ENCODE results near the gene SMYD3.
"Not testable (repeated sequence)": the region's sequence is repeated elsewhere in the genome, so short reads cannot be mapped to it uniquely, and the experiment has no call there.

The SMYD3 gene

DNA sequence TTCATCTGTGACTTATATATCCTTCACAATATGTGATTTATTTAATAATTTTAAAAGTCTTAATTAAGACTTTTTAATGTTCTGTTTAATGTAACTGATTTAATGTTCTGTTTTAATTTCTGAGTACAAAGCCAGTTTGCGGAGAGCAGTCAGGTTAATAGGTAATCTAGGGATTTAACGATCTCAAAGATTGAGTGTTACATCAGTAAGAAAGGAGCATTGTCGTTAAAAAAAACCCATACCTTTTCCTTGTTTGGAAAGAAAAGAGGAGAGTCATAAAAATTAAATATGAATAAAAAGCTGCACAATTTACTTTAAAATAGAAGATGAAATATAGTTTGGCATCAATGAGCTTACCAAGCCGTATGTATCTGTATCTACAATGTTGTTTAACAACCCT, 730.9 kb downstream of the SMYD3 start:
- DNase-seq = no peak

DNA sequence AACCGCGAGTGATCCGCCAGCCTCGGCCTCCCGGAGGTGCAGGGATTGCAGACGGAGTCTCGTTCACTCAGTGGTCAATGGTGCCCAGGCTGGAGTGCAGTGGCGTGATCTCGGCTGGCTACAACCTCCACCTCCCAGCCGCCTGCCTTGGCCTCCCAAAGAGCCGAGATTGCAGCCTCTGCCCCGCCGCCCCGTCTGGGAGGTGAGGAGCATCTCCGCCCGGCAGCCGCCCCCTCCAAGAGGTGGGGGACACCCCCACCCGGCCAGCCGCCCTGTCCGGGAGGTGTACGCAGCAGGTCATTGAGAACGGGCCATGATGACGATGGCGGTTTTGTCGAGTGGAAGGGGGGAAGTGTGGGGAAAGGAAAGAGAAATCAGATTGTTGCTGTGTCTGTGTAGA, 732.1 kb downstream of the SMYD3 start:
- DNase-seq = not testable (repeated sequence)

DNA sequence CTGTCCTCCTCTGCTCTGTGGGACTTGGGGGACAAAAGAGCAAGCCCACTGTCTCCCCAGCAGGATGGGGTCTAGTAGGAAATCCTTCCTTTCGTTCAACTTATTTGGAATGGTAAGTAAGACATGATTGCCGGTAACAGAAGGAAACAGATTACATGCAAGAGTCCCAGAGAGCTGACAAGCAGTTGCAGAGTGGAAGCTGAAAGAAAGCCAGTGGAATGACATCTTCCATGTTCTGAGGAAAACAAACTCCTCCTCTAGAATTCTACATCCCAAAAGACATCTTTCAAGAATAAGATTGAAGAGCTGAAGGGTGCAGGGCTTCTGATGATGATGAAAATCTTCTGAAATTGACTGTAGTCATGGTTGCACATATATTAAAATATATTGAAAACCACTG, 732.9 kb downstream of the SMYD3 start:
- no peak for DNase-seq

DNA sequence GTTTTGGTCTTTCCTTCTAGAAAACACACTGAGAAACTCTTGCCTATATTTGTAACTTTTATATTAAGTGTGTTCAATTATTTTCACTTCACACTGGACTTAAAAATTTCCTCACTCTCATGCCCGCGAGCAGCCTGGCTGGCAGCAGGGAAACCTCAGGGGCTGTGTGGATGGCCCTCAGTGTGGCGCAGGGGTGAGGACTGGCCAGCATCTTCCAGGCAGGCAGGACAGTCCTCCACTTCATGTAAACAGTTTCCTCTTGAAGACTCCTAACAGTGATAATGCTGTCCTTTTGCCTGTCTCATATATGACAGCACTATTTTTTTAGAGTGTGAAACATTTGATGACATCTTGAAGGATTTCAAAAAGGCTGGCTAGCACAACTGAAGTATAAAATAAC, 733.7 kb downstream of the SMYD3 start:
- no peak for DNase-seq

DNA sequence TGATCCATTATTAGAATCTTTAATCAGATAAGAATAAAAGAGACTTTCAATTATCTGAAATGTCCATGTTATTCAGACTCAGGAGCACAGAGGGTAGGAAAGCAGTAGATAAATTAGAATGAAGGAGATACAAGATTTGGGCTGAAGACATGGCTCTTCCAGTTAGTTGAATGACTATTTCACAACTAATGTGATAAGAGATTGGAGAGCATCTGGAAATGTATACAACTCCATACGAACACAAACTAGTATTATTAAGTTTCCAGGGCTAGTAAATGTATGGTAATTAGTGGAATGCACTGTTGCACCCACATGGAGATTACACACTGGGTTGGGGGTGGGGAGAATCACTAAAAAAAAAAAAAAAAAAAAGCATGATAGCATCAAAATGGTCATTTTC, 734.3 kb downstream of the SMYD3 start:
- DNase-seq = no peak

DNA sequence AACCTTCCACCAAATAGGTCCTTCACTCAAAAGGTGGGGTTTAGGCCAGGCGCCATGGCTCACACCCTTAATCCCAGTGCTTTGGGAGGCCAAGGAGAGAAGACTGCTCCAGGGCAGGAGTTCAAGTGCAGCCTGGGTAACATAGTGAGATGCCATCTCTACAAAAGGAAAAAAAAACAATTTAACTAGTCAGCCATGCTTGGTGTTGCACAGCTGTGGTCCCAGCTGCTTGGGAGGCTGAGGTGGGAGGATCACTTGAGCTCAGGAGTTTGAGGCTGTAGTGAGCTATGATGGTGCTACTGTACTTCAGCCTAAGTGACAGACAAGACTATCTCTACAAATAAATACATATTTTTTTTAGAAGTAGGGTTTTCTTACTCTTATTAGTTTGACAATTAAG, 734.8 kb downstream of the SMYD3 start:
- DNase-seq = no peak

DNA sequence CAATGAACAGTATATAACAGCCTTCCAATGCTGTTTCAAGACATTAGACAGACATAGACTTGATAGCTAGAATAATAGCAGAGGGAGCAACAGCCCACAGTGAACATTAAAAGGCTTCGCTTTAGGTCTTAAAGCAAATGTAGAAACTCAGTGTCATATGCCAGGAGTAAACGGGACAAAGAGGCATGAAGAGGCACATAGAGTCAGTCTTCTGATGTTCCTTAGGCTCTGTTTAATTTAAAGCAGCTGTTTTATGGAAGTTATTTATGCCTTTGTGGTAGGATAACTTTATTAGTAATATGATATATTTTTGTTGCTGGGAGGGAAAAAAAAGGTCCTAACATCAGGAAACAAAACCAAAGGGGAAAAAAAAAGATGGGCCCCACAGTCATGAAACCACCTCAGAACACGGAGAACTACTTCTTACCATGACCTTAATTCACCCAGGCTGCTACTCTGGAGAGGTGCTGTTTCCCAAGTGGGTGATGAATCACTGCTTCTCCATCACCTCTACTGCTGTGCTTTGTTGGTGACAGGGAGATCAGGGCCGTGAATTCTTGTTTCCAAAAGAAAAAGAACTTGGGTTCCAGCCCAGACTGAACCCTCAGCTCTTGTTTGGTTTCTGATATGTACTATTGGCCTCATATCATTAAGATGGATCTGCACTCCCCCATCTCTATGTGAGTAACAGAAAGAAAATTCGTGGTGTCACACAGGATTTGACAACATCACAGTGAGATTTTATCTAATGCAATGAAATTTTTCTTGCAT, 735.4 kb downstream of the SMYD3 start:
- peak; percentile 95 for DNase-seq

DNA sequence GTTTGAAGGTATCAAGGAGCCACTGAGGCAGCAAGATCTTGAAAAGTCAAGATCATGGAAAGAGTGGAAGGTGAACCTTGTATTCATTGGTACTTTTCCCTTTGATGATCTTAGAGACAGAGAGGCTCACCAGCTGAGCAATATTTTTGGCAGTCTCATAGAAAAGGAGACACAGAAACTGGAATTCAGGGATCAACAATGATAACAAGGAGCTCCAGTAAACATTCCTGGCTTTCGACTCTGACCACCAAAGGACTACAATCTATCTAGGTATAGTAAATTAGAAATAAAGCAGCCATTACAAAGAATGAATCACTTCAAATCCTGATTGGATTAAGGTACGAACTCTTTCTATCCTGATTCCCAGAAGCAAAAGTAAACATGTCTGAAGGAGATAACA, 736.9 kb downstream of the SMYD3 start:
- no peak for DNase-seq

DNA sequence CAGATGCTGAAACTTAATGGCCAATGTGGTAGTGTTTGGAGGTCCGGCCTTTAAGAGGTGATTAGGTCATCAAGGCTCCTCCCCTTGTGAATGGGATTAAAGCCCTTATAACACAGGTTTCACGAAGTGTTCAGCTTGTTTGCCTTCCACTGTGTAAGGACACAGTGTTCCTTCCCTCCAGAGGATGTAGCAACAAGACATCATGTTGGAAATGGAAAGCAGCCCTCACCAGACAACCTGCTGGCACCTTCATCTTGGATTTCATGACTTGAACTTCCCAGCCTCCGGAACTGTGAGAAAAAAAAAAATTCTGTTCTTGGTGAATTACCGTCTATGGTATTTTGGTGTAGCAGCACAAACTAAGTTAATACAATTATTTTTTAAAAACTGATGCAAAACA, 738.5 kb downstream of the SMYD3 start:
- no peak for DNase-seq

DNA sequence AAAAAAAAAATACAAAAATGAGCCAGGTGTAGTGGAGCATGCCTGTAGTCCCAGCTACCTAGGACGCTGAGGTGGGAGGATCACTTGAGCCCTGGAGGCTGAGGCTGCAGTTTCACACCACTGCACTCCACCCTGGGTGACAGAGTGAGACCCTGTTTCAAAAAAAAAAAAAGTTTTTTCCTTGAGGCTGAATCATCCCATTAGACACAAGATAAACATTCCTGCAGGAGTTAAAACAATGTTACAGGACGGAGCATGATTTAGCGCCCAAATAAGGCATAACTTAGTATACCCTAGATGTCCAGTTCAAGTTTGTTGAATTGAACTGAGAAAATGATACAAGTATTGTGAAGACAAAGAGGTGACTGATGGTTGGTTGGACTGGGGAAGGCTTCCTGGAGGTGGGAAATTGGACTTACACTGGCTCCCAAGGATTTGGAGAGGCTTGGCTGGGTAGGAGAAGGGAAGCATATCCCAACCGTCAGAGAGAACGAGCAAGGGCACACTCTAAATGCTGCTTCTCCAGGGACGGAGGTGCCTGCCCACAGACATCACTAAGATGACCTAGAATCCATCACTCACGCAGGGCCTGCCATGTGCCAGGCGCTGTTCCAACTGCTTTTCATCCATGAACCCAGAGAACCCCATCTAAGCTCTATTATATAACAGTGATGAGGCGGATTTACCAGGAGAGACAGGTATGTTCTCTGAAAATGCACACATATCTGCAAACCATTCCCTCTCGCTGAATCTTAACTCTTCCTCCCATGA, 741.7 kb downstream of the SMYD3 start:
- DNase-seq = peak; percentile 88

DNA sequence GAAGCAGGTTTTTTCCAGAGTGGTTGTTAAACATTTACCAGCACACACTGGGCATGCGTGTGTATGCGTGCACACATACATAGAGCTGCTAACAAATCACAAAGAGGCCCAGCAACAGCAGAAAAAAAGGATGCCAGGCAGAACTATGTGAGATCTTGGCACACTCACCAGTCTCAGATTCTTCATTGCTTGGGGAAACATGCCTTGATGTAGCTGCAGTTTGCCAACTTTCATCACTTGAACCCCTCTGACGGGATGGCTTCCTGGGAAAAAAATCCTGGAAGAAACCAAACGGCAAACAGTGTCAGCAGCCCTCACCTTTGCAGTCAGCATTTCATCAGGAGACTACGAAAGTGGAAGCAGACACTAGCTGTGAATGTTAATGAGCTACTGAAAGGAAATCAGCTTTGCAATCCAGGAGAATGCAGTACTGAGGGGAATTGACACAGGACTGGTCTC, 743.2 kb downstream of the SMYD3 start:
- no peak for DNase-seq

DNA sequence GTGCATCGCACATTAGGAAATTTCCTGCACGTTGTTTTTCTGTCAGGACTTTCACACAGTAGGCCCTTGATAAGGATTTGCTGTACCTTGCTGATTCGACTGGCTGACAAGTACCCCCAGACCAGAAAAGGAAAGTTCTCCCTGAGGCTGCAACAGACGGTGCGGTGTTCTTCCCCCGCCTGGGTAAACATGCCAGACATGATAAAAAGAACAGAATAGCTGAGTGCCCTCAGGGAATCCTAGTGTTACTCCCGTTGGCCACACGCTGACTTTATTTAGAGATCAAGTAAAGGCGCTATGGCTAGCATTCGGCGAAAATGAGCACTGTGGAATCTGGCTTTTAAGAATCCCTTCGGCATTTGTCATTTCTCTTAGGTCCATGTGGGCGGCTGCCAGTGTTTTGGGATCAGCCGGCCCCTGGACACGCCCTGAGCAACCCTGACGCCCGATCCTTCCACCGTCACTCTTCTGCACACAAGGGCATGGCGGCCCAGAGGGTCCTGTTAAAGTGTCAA, 744.6 kb downstream of the SMYD3 start:
- no peak for DNase-seq

DNA sequence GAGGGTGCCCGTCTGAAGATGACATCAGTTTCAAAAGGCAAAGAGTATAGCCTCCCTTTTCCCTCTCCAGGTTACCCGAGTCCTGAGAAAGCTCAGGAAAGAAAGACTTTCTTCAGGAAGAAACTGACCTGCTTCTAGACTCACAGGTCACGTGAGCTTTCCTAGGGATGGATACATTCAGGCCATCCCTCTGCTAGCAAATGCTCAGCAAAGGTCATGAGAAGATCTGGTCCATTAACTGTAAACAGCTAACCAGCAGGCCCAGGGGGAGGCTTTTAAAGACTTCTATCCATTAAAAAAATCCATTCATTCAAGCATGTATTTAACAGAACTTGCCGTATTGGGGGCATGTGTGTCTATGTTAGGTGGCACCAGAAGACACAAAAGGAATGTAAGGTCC, 746.8 kb downstream of the SMYD3 start:
- DNase-seq = no peak

DNA sequence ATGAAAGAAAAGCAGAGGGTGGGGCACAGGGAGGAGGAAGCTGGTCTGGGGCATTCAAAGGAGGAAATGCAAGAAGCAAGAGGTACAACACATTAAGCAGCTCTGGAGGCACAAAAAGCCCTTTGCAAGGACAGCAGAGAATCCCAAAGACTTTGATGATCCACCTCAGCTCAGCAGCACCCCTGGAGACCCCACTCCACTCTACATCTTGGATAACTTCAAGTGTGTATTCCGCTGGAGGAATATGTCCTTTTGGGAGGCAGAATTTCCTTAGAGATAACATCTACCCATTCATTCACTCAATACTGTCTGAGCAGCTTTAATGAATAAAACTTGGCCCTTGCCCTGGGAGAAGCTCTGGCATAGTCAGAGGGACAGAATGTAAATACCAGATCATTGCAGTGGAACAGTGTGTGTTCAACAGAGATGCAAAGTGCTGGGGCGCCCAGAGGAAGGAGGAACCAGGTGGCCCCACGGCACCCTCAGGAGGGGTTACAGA, 752.6 kb downstream of the SMYD3 start:
- peak; percentile 36 for DNase-seq

DNA sequence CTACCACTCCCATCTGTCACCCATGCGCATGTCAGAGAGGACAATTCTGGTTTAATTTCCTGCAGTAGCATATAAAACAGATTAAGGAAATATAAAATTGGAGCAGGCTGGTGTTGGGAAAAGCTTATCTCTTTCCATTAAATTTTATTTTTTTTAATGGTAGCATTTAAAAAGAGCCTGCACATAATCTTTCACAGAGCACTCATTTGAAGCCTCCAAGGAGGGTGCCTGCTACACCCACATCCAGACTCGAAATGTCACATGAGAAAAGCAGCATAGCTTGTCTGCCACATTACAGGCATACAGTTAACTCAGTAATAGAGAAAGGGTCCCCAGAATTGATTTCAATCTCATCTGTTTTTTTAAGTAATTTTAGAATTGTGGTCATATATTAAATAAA, 753.3 kb downstream of the SMYD3 start:
- DNase-seq = no peak

DNA sequence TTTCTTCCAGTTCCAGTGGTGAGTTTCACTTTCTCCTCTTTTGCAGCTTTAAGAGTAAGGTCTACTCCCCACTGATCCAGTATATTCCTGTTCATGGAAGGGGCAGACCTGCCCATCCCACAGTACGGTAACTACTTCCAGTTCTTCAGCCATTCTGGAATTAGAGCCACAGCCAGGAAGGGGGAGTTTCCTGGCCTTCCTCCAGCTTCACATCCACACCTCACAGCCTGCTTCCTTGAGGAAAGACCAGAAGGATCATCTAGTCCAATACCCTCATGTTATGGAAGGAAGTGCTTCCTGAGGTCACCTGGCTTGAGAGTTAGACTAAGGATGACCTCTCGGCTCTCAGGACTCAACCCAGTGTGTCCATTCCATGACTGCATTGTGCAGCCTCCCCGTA, 754.5 kb downstream of the SMYD3 start:
- DNase-seq = no peak

DNA sequence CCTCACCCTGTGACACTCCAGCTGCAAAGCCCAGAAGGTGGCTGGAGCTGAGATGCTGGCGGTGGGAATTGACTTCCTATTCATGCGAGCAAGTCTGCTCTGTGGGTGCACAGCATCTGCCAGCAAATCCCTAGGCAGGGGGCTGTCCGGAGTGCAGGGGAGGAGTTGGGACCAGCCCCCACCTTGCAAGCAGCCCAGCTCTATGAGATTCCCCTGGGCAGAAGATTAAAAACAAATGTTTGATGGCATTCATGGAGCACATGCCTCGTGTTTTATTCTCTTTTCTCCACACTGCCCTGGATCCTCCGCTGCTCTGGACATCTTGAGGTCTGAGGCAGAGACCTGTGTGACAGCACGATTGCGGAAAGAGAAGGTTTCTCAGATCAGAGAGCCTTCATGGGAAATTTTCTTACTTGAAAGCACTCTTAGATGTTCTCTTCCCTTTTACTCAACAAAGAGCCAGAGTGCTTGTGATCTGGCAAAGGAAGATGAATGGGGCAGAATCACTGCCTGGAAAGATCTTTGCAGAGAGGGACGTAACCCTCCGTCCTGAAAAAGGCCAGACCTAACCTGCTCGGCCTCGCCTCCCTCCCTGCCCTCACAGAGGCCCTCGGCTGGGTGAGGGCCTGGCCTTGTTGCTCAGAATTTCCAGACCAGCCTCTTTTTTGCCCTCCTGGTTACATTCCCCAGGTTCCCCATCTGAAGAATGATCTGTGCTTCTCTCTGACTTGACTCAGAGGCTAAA, 755.2 kb downstream of the SMYD3 start:
- DNase-seq = no peak

DNA sequence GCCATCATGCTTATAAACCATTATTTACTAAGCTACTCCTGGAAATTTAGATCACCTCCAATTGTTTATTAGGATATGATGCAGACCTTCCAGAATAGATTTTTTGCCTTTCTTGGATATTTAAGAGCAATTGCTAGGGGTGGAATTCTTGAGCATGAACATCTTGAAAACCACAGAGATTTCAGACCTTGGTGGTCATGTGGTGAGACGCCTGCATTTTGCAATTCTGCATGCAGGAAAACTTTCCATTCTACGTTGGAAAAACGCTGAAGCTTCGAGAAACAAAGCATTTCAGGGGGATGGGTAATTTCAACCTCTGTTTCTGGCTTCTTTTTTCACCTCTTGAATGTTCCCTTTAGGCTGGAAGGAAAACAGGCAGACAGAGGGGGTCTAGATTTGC, 756.0 kb downstream of the SMYD3 start:
- DNase-seq = no peak

DNA sequence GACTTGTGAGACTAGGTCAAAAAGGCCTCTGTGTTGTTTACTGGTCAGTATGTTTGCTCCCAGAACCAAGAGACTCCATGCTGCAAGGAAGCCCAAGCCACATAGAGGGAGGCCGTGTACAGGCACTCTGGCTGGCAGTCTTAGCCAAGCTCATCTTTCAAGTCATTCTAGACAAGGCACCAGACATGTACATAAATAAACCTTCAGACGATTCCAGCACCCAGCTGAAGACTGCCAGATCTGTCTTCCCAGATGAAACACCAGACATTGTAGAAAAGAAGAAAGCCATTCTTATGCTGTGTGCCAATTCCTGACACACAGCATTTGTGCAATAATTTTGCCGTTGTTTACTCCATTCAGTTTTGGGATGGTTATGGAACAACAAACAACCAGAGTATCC, 756.8 kb downstream of the SMYD3 start:
- no peak for DNase-seq

DNA sequence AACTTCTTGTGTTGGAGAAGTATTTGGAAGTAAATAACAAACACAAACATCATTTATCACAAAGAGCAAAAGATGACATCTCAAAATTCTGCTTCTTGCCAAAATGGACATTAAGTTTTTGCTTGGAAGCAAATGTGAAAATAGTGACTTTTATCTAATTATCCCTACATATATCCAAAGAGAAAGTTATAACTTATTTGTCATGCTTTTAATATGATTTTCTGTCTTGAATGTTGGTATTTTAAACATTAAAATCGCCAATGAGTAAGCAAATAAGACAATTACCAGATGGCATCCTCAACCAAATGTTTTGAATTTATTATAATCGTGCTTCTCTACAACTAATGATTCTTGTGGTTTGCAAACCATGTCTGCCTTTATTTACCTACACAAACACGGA, 758.0 kb downstream of the SMYD3 start:
- DNase-seq = no peak

DNA sequence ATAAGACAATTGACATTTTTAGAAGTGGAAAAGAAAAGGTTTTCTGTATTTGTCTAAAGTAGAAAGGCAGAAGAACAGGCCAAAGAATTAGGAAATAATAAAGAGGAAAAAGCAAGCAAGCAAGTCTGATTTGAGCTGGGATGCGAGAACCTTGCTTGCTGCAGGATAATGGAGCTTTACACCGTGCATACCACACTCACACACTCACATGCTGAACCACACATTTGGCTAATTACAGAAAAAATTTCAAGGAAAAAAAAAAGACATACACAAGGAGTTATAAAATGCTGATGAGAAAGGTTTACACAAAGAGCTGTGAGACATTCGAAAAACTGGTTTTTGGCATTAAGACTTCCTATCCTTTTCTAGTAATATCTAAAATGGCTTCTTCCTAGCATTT, 758.4 kb downstream of the SMYD3 start:
- DNase-seq = no peak

DNA sequence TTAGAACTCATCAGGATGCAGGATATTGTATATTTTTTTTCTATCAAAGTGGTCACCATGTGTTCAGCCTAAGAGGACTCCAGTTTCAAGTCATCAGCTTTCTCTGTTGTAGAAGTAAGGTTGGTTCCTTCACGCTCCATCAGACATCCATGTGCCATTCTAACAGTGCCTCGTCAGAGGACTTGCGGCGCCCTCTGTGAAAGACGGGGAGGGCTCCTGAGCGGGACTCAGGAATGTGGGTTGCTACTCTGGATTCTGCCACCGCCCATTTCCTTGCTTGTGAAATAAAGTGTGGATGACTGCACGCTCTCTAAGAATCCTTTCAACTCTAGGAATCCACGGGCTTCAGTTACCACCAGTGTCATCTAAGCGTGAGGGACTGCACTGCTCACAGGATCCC, 758.8 kb downstream of the SMYD3 start:
- DNase-seq = no peak

DNA sequence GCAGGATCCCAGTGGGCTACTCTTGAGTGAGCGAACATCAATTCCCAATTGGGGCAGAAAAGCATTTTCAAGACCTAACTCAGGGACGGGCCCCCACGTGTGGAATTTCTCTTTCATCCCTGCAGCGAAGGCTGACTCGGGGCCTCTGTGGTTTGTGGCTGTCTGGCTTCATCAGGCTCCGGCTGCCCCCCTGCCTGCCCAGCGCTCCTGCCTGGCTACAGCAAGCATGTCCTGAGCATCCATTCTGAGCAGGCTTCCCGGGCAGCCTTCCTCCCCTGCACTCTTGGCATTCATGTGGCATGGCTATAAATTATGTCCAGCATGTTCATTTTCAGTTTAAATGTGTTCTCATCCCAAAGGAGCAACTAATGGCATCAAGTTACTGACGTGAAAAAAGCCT, 764.2 kb downstream of the SMYD3 start:
- no peak for DNase-seq

All from HCEC 1CT (cell line).